Stimulated activated CD8-positive, alpha-beta memory T cell treated with anti-CD3 and anti-CD28 coated beads, Interleukin-12 subunit alpha, Interleukin-12 subunit beta, amount 100 ng/mL, for 24 hours (primary cell): ENCODE data around the gene MFAP3.
"Not testable (repeated sequence)": the region's sequence is repeated elsewhere in the genome, so short reads cannot be mapped to it uniquely, and the experiment has no call there.

Experiments
- DNase-seq: peaks from one replicate; pipeline ENCODE4 v3.0.0-alpha.2; 2020; ENCODE audit errors: extremely low read depth

Gene MFAP3

DNA sequence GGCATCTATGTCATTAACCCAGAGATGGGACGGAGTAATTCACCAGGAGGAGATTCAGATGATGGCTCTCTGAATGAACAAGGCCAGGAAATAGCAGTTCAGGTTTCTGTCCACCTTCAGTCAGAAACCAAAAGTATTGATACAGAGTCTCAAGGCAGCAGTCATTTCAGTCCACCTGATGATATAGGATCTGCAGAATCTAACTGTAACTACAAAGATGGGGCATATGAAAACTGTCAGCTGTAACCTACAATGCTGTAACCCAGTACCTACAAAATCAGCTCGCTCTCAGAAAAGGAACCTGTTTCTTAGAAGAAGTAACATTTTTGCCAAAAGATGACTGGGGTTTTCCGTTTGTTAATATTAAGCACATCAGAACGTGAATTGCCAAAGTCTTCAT lies 14.7 kb downstream of the MFAP3 start:
- DNase-seq = no peak

DNA sequence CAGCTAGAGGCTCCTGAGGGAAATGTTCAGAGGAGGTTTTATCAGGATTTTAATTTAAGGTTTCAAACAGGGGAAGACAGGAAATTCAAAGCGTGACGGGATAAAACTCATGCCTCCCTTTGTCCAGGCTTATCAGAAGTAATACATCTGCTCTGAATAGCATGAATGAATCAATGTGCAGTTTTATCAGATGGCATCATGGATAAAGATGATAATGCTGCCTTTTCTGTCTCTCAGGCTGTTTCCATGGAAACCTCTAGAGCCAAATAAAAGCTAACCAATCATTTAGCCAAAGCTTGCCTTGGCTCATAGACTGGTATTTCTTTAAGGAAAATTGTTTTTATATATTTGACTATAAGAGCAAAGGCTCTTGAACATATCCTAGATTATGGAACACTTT lies 16.4 kb downstream of the MFAP3 start:
- DNase-seq = no peak

DNA sequence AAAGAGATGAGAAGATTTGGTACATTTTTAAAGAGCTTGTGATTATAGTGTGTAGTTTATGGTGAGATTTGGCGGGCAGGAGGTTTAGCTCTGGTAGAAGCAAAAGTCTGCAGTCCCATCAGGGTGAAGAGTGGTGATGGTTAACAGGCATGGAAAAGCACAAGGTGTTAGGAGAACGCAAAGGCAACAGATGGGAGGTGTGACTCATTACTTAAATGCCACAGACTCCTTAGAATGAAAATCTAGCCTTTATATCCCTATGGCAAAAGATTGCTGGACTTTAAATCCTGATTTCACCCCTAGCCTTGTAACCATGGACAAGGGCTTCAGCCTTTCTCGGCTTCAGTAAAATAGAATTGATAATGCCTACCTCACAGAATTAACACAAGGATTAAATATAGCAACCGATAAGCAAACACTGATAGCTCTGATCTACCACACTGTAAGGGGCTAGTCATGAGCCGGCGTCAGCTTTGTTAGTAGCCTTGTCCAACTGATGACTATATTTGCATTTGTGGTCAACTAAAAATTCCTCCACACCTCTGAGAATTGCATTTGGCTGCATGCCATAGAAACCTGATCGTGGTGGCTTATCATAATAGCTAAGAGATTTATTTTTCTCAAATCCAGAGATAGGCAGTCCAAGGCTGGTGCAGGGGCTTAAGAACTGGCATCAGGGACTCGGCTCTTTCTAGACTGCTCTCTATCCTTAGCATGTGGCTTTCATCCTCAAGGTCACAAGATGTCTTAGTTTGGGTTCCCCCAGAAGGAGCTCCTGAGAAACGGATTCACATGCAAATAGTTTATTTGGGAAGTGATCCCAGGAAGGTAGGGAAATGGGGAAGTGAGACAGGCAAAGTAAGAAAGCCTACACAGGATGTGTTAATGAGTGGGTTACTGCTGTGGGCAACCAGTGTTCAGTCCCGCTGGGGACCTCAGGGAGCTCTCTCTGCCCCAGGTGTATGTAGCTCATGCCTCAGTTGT lies 19.6 kb downstream of the MFAP3 start:
- DNase-seq = no peak

DNA sequence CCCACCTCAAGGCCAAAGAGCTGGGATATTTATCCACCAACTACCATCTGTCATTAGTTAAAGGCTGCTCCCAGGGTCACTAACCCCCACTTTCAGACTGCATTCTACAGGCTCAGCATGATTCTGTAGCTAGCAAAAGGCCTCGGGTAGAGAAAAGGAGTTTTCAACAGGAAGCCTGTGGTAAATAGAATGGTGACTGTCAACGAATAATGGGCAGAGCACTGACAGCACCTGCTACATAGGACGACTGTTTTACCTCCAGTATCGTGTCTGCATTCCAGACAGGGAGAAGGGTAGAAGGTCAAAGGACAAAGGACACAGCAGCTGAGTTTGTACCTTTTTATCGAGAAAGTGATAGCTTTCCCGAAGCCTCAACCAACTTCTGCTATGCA lies 20.3 kb downstream of the MFAP3 start:
- no peak for DNase-seq

DNA sequence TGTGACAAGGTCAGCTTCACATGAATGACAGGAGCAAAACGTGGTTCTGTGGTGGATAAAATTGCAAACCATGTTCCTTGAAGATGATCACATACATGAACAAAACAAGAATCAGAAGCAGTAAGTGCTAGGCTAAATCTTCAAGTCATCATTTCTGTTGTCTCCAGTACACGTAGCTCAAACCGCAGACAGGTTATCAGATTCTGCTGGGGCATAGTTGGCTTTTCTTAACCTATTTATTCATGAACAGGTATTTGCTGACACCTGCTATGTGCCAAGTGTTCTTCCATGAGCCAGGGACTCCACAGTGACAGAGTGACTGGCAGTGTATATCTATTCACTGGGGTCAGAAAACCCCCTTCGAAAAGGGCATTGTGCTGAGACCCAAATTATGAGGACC lies 20.8 kb downstream of the MFAP3 start:
- no peak for DNase-seq

DNA sequence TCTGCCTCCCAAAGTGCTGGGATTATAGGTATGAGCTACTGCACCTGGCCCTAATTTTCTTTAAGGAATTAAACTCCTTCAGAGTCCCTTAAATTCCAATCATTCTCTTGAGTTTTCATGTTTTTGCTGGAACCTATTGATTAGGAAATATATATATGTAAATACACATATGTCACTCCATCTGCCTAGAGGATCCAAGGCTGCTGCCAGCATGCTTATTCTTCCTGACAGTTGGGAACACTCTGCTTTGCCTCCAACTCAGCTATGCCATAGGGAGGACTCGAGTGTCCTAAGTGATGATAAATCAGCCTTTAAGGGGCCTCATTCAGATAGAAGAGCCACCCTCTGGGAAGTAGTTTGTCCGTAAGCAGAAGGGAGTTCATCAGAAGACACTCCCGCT lies 21.8 kb downstream of the MFAP3 start:
- no peak for DNase-seq

DNA sequence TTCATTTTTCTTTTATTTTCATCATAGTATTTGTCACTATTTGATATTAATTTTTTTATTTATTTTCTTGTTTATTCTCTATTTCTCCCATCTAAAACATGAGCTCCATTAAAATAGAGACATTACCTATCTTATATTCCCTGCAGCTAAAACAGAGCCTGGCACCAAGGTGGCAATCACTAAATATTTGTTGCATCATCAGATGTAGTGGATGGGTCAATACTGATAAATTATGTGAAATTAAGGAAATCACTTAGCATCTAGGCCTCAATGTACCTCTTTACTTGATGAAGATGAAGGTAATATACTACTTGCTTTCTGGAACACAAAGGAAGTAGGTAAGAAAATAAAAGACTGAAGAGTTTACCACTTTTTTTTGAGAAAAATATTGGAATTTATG lies 24.6 kb downstream of the MFAP3 start:
- DNase-seq = no peak

DNA sequence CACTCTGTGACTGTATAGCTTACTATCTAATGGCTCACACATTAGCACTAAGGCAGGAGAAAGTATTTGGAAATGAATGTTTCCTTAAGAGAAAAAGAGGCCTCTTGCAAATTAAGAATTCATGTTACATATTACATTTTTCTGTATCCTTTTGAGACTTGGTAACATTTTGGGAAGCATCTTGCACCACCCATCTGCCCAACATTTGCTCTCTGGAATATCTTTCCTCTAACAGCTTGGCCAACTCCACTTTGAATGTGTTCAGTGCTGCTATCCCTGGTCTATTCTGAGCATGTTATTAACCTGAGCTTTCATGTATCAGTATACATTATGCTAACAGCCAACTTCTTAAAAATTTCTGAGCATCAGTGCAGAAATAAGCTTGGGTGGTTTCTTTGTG lies 27.2 kb downstream of the MFAP3 start:
- DNase-seq = no peak

DNA sequence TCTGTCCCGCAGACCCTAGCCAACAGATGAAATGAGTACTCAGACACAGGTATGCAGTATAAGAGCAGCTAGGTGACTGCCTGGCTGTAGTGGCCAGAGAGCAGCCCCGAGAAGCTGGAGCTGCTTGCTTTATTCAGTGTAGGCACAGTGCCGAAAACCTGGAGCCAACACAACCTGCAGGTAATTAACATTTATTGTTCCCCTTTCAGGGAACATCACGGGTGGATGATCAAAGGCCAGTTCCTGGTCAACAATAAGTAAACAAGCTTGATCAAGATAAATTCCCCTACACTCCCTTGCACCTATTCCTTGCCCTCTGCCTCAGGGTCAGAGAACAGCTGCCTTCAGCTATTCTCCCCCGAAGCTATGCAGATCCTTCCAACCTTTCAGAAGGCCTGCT lies 31.1 kb downstream of the MFAP3 start:
- not testable (repeated sequence) for DNase-seq

DNA sequence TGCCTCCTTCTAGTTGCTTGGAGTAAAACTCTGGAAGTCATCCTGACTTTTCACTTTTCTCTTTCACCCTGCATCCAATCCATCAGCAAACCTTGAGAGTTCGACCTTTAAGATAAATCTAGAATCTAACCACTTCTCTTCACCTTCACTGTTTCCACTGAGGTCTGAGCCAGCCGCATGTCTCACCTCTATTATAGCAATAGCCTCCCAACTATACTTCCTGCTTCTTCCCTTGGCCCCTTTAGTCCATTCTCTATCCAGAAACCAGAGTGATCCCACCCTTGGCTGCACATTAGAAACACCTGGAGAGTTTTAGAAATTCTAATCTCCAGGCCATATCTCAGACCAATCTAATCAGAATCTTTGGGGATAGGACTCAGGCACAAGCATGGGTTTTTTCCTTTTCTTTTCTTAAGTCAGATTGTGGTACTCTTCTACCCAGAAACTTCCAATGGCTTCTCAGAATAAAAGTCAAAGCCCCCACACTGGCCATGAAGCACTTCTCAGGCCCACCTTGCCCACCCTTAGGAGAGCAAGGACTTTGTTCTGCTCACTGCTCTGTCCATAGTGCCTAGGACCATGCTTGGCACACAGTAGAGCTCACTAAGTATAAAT lies 33.1 kb downstream of the MFAP3 start:
- DNase-seq = no peak

DNA sequence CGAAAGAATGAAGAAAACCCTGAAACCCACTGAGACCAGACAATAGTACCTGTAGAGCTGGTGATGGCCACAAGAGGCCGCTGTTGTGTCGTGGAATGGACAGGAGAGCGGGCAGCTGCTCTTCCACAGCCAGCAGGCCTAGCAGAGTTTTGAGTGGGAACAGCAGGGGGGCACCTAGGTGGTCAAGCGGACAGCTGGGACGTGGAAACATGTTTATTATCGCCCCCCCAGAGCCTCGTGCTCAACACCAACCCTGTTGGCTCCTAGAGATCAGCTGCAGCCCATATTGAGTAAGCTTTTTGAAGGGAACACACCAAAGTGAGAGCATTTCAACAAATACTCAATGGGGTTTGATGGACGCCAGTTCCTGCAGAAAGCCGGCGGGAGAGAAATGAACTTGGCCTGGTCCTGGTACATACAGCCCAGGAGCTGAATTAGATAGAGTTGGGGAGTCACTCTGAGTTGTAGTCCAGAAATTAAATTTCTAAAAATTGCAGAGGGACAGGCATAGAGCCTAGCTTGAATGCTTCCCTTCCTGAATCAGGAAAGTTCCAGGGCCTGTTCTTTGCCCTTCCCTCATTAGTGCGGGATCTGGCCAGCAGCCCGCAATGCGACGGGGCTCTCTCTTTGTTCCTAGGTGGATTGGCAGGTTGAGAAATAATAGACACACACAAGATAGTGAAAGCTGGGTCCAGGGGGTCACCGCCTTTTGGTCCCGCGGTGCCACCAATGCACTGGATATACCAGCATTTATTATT lies 33.8 kb downstream of the MFAP3 start:
- peak; percentile 49 for DNase-seq

DNA sequence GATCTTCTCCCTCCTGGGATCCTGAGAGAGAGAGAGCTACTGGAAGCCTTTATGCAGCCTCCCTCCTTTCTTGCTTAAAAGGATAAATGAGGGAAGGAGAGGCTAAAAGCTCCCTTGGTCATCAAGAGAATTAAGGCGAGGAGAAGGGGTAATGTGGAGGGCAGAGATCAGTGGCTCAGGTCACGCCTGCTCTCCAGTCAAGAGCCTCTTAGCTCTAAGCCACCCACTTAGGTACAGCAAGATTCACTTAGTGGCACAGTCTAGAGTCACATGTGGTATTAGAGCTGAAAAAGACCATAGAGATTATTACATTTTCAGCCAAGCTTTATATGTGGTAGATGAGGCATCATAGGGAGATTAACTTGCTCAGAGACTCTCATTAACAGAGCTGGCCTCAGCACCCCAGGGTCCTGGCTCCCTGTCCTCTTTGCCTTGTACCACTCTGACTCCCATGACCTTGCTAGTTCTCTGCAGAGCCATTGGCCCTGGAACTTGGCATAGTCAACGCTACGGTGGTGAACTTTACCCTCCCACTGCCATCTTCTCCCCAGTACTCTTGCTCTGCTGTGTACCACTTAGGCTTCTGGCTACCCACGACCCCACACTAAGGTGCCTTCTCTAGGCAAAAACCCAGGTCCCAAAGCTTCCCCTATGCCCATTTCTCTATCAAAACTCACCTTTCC lies 37.6 kb downstream of the MFAP3 start:
- DNase-seq = no peak

DNA sequence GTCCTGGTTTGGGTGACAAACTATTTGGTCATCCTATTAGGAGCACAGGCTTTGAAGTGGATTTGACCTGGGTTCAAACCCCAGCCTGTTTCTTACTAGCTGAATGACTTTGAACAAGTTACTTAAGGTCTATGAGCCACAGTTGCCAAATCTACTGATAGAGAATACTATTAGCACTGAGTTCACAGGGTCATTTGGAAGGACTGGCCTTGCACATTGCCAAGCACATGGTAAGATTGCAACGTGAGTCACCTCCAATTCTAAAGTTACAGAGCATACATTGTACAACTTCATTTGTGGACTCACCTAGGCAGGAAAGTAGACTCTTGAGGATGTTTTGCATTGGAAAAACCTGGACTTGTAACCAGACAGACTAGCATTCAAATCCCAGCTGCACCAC lies 38.9 kb downstream of the MFAP3 start:
- no peak for DNase-seq

DNA sequence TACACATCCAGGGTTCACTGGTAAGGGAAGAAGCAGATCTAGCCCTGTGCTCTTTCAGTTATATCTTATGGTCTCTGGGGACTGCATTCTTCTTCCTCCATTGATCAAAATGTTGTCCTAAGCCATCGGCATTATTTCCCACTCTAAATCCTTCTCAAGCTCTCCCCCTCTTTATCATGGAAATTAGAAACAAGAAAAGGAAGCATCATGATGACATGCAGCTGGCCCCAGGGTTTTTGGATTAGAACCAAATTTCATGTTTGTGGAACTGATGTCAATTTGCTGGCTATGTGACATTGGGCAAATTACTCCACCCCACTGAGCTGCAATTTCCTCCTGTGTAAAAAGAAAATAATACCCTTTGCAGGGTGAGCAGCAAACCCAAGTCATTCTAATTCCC lies 39.5 kb downstream of the MFAP3 start:
- DNase-seq = no peak

DNA sequence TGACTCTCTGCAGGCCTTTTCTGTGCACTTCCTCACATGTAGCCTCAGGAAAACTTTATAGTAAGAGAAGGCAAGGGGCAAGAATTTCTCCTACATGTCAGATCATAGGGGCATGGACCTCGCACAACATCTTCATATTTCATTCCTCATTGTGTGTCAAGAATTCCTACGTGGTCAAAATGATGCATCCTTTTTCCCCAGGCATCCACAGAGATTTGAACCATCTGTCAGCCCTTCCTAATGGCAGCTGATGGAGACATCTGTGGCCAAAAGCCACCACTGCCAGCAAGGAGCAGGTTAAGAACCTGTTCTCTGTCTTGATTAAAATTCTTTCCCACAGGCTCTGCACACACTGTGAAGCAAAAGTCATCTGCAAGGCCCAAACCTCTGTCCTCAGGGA lies 42.5 kb downstream of the MFAP3 start:
- no peak for DNase-seq

DNA sequence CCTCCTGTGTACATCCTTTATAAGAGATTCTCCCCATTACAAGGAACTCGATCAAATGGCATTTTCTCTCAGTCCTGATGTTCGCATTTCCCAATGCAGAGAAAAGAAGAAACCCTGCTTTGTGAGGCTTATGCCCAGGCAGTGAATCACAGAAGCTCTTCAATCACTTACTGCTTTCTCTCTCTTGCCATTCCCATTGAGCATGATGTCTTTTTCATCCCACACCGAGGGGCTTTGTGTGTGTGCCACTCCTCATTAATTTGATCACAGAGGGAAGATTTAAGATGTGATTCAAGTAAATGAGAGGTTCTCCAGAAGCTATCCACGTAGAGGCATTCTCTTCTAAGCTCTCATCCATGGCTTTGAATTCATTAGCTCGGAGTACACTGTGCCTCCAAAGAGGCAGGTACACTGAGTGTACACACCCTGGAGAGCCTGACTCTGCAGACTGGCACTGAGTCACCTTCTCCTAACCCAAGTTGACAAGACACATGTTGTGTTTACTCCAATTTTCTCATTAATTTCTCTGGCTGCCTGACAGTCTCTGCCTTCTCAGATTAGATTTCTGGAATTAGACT lies 45.4 kb downstream of the MFAP3 start:
- DNase-seq = no peak

DNA sequence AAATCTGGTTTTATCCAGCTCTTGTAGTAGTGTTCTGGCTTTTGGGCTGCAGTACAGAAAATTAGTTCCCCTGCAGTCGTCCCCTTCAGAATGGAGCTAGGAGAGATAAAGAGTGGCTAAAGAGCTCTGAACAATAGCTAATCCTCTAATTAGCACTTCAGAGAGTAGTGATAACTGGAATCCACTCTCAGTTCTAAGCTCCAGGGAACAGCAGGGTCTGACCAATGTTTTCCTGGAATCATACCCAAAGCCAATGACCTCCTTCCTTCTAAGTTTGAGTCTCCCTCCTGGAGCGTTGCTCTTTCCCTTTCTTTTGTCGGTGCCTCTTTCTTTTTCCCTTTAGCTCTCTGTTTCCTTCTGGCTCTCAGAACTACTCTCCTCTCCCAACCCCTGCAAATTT lies 47.4 kb downstream of the MFAP3 start:
- no peak for DNase-seq

DNA sequence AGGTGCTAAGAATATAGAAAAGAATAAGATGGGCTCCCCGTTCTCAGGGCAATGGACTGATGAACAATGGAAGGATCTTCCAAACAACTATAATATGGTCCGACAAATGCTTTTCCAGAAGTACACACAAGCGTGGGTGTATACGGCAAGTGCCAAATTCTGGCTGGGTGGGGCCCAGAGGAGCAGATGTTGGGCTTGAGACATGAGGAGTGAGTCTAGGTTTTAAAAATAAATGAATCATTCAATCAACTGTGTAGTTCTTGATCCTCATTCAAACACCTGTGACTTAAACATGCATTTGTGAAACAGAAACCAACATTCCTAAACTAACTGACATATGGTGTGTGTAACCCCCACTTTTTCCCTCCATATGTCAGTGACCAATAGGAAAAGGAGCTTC lies 47.9 kb downstream of the MFAP3 start:
- no peak for DNase-seq

DNA sequence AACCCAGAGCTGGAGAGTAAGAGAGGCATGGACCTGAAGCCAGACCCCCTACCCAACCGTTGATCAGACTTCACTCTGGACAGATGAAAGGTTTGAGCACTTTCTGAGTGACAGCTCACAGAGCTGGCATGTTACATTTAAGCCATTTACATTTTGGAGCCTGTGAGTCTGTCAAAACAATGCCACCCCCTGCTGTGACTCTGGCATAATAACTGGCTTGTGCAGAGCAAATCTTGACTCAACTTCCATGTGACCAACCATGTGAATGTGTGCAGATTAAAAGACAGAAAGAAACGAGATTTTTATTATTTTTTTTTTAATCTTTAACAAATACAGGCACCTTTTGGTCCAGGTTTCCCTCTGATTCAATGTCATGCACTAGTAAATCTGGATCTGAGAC lies 48.5 kb downstream of the MFAP3 start:
- DNase-seq = no peak

DNA sequence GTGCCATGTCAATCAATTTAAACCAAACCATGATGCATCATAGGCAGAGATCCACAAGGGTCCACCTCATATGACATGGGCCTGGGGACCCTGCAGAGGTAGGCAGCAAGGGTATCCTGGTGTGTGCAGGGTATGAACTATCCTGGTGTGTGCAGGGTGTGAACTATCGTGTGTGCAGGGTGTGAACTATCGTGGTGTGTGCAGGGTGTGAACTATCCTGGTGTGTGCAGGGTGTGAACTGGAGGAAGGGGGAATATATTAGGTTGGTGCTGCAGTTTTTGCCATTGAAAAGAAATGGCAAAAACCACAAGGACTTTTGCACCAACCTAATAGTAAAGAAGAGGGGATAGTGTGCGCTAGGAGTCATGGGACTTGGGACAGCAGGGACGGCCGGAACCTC lies 50.0 kb downstream of the MFAP3 start:
- DNase-seq = no peak

DNA sequence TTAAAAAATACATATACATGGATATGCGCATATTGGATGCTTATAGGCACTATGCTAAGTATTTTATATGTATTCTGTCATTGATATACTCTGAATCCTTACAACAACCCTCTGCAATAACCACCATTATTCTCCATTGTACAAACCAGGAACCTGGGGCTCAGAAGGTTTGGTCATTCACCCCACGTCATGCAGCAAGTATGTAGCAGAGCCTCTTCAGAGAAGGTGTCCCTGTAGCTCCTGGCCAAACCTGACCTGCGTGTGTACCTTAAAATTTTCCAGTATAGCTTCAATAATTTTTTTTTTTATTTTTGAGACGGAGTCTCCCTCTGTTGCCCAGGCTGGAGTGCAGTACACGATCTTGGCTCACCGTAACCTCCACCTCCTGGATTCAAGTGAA lies 51.9 kb downstream of the MFAP3 start:
- DNase-seq = no peak
